GM19328 (cell line): ENCODE results near the gene TIMELESS.
"Not testable (repeated sequence)": the region's sequence is repeated elsewhere in the genome, so short reads cannot be mapped to it uniquely, and the experiment has no call there.

Experiments used
- ATAC-seq: cut with Tn5 transposase; IDR thresholded peaks from one replicate; pipeline ENCODE4 v1.9.1; 2021; ENCODE audit warnings: mild to moderate bottlenecking, moderate library complexity; ENCODE audit not compliant: unreplicated experiment

TIMELESS gene

DNA sequence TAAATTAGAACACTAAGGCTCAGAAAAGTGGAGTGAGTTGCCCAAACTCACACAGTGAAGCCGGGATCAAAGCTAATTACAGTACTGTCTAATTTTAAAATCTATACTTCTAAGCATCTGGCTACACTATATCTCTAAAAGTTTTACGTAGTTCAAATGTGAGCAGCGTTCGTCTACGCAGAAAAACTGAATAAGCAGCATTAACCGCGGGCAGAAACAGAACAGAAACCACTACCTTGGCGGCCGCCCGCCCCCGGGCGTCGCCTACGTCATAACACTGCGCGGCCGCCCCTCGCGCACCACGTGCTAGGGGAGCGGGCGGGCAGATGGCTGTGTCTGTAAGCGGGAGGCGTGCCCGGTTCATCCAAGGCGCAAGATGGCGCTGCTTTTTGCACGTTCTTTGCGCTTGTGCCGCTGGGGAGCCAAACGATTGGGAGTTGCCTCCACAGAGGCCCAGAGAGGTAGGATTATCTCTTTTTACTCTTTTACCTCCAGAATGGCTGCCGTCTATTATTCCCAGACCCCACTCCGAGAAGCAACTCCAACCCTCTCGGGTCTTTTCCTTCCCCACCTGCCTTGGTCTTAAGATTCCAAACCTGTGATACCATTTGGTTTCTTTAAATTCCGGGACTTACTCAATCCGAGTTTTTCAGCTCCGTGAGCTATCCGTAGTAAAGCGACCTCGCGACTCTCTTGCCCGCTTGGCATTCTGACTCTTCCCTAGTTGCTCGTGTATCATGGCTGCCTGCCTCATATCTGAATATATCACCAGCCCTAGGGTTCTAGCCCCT lies 19.2 kb upstream of the TIMELESS start, which contains the start of gene SPRYD4:
Gene SPRYD4, plus strand, starts transcription at position 363 of the 791 bp plus-strand sequence. Its CDS starts 14 bp downstream, at position 377.
- ATAC-seq, result peak; percentile 93

- no peak for ATAC-seq
These were observed 13.3 kb upstream of the TIMELESS start for GRCh38 chr12:56462565-56462964.

- ATAC-seq, result no peak
These were observed 12.3 kb upstream of the TIMELESS start for GRCh38 chr12:56461235-56462159.

DNA sequence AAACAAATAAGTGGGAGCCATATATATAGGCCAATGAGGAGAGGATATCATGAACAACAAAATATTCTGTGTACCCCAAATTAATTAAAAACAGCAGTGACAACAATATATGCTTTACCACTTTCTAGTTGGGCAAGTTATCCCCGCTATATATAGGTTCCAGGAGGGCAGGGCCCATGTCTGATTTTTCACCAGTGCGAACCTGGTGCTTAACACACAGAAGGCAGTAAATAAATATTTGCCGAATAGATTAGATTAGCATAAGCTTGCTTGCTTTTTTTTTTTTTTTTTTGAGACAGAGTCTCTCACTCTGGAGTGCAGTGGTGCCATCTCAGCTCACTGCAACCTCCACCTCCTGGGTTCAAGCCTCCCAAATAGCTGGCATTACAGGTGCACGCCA lies 8.6 kb upstream of the TIMELESS start:
- ATAC-seq, result no peak

- no peak for ATAC-seq
These were observed 5.3 kb upstream of the TIMELESS start, which contains the start of gene MIP for GRCh38 chr12:56454557-56454956. Gene MIP (minus strand): TSS chr12:56454657. CDS start chr12:56454613, 44 bp downstream.

- no peak for ATAC-seq
These were observed 1.9 kb upstream of the TIMELESS start for GRCh38 chr12:56451147-56451546.

DNA sequence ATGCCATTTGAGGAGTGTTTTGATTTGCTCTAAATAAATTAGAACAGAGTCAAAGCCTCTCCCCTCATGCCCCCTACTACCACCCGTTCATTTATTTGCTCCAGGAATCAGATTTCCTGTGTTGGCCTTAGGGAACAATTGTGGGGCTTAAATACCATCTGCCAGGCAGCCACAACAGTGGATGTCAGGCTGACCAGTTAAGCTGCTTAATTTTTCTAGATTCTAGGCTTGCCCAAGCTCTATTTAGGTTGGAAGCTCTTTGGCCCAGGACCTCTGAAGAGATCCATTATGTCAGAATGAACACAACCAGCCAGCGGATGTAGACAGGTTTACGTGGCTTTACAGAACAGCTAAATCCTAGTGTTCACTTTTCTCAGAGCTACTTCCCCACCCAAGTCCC lies 1.0 kb upstream of the TIMELESS start:
- no peak for ATAC-seq

DNA sequence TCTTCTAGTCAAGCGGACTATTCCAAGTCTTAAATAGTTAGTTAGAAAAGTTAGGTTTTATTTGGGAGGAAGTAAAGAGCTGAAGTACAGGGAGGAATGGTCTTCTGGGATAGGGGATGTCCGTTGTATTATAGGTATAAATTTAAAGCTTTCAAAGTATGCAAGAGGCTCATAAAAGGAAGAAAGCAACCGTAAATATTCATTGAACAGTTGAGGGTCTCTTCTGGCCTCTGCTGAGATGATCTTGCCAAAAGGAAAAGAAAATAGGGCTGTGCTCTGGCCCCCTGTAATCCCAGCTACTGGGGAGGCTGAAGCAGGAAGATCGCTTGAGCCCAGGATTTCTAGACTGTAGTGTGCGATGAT lies 377 bp upstream of the TIMELESS start:
- no peak for ATAC-seq

GRCh38 chr12:56443208-56443607 lies 6.0 kb downstream of the TIMELESS start:
- not testable (repeated sequence) for ATAC-seq

- no peak for ATAC-seq
These were observed 11.6 kb downstream of the TIMELESS start for GRCh38 chr12:56437430-56438176.

- ATAC-seq, result no peak
These were observed 14.4 kb downstream of the TIMELESS start for GRCh38 chr12:56434828-56435227.

DNA sequence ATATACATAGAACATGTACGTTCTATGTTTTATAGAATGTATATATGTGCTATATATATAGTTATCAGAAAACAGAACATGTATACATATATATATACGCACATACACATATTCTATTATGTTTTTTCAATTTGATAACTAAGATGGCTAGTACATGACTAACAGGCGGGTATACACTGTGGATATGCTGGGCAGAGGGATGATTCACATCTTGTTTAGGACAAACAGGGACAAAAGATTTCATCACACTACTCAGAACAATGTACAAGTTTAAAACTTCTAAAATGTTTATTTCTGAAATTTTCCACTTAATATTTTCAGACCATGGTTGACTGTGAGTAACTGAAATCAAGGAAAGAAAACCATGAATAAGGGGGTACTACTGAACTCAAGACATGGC lies 17.4 kb downstream of the TIMELESS start:
- ATAC-seq, result no peak

- no peak for ATAC-seq
These were observed 17.9 kb downstream of the TIMELESS start for GRCh38 chr12:56431288-56431687.

DNA sequence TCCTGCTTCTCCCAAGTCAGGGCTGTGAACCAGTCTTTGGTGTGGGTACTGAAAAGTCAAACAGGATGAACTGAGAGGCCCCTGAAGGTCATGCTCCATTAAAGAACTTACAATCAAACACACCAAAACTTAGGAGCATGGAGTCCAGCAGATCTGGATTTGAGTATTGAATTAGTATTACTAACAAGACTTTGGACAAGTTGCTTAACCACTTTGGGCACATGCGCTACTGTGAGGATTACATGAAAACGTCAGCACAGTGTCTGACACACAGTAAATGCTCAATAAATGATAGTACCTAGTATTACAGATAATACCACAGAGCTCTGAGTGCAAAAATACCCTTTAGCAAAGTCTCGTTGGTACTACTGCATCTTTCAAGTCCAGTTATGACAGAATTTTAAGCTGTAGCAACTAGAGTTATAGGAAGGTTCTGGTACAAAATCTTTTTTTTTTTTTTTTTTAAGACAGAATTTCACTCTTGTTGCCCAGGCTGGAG lies 23.2 kb downstream of the TIMELESS start:
- no peak for ATAC-seq

GRCh38 chr12:56425193-56425592 lies 24.0 kb downstream of the TIMELESS start:
- no peak for ATAC-seq

DNA sequence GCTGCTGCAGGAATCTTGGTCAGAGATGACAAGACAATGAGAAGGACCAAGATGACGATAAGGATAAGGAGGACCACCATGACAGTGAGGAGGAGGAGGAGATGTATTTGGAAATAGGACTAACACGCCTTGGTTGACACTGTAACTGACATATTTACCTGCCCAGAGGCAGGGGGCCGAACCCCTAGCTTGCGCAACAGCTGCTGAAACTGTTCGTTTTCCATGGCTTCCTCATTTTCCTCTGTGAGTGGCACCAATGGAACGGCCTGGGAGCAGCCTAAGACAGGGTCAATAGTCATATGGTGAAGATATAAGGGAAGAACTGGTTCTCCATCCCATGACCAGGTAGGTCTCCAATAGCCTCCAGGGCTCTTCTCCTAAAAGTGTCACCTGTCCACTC lies 28.8 kb downstream of the TIMELESS start:
- no peak for ATAC-seq

DNA sequence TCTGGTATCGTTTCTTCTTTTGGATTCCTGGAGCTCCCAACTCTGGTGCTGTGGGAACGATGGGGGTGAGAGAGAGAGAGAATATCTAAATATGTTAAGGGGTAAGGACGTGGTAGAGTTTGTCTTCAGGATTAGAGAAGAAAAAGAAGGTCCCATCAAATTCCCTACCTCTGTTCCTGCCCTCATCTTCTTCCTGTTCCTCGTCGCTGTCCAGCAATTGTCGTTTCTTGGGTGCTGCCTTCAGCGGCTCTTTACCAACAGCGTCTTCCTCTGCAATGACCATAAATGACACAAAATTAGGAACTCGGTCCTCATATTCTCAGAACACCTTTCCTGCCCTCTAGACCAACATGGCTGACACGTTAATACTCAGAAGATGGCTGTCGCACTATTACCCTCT lies 31.5 kb downstream of the TIMELESS start:
- ATAC-seq, result no peak

- no peak for ATAC-seq
These were observed 34.8 kb downstream of the TIMELESS start for GRCh38 chr12:56414401-56414800.

DNA sequence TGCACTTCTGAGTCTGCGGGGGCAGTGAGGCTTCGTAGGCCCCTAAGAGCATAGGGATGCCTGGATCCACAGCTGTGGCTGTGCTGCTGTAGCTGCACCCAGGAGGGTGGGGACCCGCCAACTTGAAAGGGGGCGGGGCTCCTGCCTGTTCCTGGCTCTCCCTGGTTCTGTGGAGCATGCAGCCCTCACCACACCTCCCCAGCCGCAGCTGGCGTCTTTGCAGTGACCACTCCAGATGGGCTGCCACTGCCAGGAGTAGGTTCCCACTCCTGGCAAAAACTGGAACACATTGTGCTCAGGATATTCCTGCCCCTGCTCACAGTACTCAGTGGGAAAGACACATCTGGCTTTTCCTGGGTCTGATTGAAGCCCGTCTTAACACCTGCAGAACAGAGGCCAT lies 35.8 kb downstream of the TIMELESS start:
- no peak for ATAC-seq

DNA sequence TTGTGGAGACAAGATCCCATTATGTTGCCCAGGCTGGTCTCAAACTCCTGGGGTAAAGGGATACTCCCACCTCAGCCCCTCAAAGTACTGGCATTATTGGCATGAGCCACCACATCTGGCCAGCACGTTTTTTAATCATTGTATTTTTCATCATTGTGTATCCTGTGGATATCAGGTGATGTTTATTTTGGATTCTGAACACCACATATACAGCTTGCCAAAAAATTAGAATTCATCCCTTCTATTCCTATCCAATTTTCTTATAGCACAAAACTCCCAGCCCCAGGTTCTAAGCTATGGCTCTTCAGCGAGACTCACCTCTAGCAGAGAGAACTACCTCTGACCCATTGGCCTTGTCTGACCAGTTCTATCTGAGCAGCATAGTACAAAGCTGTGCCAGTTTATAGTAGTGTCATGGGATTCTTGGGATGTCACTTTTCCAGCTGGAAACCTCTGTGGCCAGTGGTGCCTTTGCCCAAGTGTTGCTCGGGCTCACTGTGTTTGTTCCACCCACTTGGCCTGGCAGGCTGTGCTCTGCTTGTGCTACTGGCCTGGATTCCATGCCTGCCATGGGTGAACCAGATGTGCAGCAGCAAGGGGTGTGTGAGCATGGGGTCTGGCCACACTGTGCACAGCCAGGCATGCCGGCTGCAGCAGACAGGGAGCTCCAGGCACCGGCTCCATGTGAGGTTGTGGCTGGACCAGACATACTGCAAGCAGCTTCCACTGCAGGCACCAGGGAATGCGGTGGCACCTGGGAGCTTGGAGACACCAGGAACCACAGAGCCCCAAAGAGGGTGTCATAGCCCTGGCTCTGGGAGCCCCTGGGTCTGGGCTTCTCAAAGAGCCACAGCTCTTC lies 37.2 kb downstream of the TIMELESS start:
- ATAC-seq, result no peak
